Trophoblast cell (in vitro differentiated cells and primary cell): ENCODE results near the gene B4GALT1.
"Not testable (repeated sequence)": the region's sequence is repeated elsewhere in the genome, so short reads cannot be mapped to it uniquely, and the experiment has no call there.

Source experiments
- DNase-seq, 2 donors: peaks; one replicate each; pipeline ENCODE4 v3.0.0-alpha.2; 2016
- H2AFZ ChIP-seq: 2 replicates; pipeline ENCODE4 v1.6.1; 2013; ENCODE audit warnings: low read length, moderate library complexity, mild to moderate bottlenecking; ENCODE audit not compliant: insufficient read depth, poor library complexity
- H2AK5ac ChIP-seq: 2 replicates; pipeline ENCODE4 v1.6.1; 2013; ENCODE audit warnings: mild to moderate bottlenecking, low read length
- H2BK120ac ChIP-seq: 2 replicates; pipeline ENCODE4 v1.6.1; 2013; ENCODE audit warnings: low read length, mild to moderate bottlenecking, moderate library complexity; ENCODE audit not compliant: insufficient read depth, poor library complexity
- H2BK12ac ChIP-seq: 2 replicates; pipeline ENCODE4 v1.6.1; 2013; ENCODE audit warnings: mild to moderate bottlenecking, low read length, moderate library complexity
- H2BK5ac ChIP-seq: 2 replicates; pipeline ENCODE4 v1.6.1; 2013; ENCODE audit warnings: low read length, low read depth, moderate library complexity, mild to moderate bottlenecking; ENCODE audit not compliant: poor library complexity
- H3K14ac ChIP-seq: 2 replicates; pipeline ENCODE4 v1.6.1; 2013; ENCODE audit warnings: mild to moderate bottlenecking, low read length
- H3K18ac ChIP-seq: 2 replicates; pipeline ENCODE4 v1.6.1; 2013; ENCODE audit warnings: mild to moderate bottlenecking, low read length
- H3K23ac ChIP-seq: 2 replicates; pipeline ENCODE4 v1.6.1; 2013; ENCODE audit warnings: low read length
- H3K27ac ChIP-seq: 2 replicates; pipeline ENCODE4 v1.5.1; 2013; ENCODE audit warnings: low read depth, mild to moderate bottlenecking, inconsistent platforms, low read length, moderate library complexity
- H3K27me3 ChIP-seq: 2 replicates; pipeline ENCODE4 v1.6.1; 2013; ENCODE audit warnings: inconsistent platforms, mild to moderate bottlenecking, low read length, moderate library complexity; ENCODE audit not compliant: insufficient read depth
- H3K36me3 ChIP-seq, 2 experiments: 1 replicate in 1 of 2; 2 replicates in 1 of 2; pipeline ENCODE4 v1.6.1; 2013; ENCODE audit warnings: low read length in 2 of 2, mild to moderate bottlenecking in 2 of 2, moderate library complexity in 1 of 2; ENCODE audit not compliant: insufficient read depth in 2 of 2, control insufficient read depth in 1 of 2
- H3K4ac ChIP-seq: 2 replicates; pipeline ENCODE4 v1.6.1; 2013; ENCODE audit warnings: low read depth, mild to moderate bottlenecking, low read length, moderate library complexity
- H3K4me1 ChIP-seq, 2 experiments: 1 replicate in 1 of 2; 2 replicates in 1 of 2; pipeline ENCODE4 v1.6.1; 2013; ENCODE audit warnings: low read length in 2 of 2, mild to moderate bottlenecking in 2 of 2, moderate library complexity in 1 of 2; ENCODE audit not compliant: insufficient read depth in 2 of 2, control insufficient read depth in 1 of 2
- H3K4me2 ChIP-seq: 2 replicates; pipeline ENCODE4 v1.6.1; 2013; ENCODE audit warnings: inconsistent platforms, mild to moderate bottlenecking, low read length, moderate library complexity
- H3K4me3 ChIP-seq: 2 replicates; pipeline ENCODE4 v1.5.1; 2013; ENCODE audit warnings: mild to moderate bottlenecking, low read depth, low read length, inconsistent platforms
- H3K79me1 ChIP-seq: one replicate; pipeline ENCODE4 v1.6.1; 2013; ENCODE audit warnings: low read length
- H3K79me2 ChIP-seq: 2 replicates; pipeline ENCODE4 v1.6.1; 2013; ENCODE audit warnings: low read length, mild to moderate bottlenecking; ENCODE audit not compliant: control insufficient read depth, insufficient read depth, poor library complexity
- H3K9ac ChIP-seq: 2 replicates; pipeline ENCODE4 v1.6.1; 2013; ENCODE audit warnings: mild to moderate bottlenecking, low read length
- H3K9me3 ChIP-seq: 2 replicates; pipeline ENCODE4 v1.6.1; 2013; ENCODE audit warnings: low read depth, mild to moderate bottlenecking, control low read depth, inconsistent platforms, low read length; ENCODE audit not compliant: insufficient read depth
- H4K12ac ChIP-seq: 2 replicates; pipeline ENCODE4 v1.6.1; 2013; ENCODE audit warnings: low read depth, mild to moderate bottlenecking, low read length, moderate library complexity
- H4K8ac ChIP-seq: 2 replicates; pipeline ENCODE4 v1.6.1; 2013; ENCODE audit warnings: low read depth, mild to moderate bottlenecking, low read length, moderate library complexity
- H4K91ac ChIP-seq: one replicate; pipeline ENCODE4 v1.6.1; 2013; ENCODE audit warnings: low read depth, mild to moderate bottlenecking, low read length, moderate library complexity
- WGBS: extraction: QIAGEN DNeasy Blood & Tissue Kit; methylation state at CpG from one replicate; pipeline ENCODE4 v1.1.7; 2013; ENCODE audit warnings: missing lambda C conversion rate; ENCODE audit not compliant: insufficient read length, insufficient coverage; ENCODE audit errors: extremely low coverage; 5-methylcytosine and 5-hydroxymethylcytosine counted together

The B4GALT1 gene

GRCh38 chr9:33161589-33162132 is 5.5 kb downstream of the B4GALT1 start:
- H3K4ac ChIP-seq, result peak overlapping the region; percentile 81
- H2BK5ac ChIP-seq, result peak overlapping the region; percentile 99
- peak overlapping the region; percentile 79 for H2AFZ ChIP-seq
- H3K9me3 ChIP-seq, result no peaks in the 10 kb centered on the region
- WGBS, result no CpG with 5 or more reads among the region's 1 CpG
- H4K91ac ChIP-seq, result peak overlapping the region; percentile 99
- H3K79me1 ChIP-seq, result peaks cover 59% of the 10 kb centered on the region
- no peak overlapping the region for H3K23ac ChIP-seq
- H3K4me3 ChIP-seq, result no peak overlapping the region
- H2BK120ac ChIP-seq, result peak overlapping the region; percentile 99
- peak overlapping the region; percentile 71 for H3K4me2 ChIP-seq
- H3K27ac ChIP-seq, result peak overlapping the region; percentile 100
- H3K4me1 ChIP-seq, result peaks cover 48 to 62% of the 10 kb centered on the region in 2 experiments
- peak overlapping the region; percentile 95 for H3K14ac ChIP-seq
- H4K12ac ChIP-seq, result peak overlapping the region; percentile 23
- no peaks in the 10 kb centered on the region for H3K27me3 ChIP-seq
- H3K79me2 ChIP-seq, result peaks cover 43% of the 10 kb centered on the region
- peak; percentile 81 to 95 for DNase-seq
- H3K9ac ChIP-seq, result peak overlapping the region; percentile 72
- peak overlapping the region; percentile 77 for H2AK5ac ChIP-seq
- H4K8ac ChIP-seq, result peak overlapping the region; percentile 89
- peak overlapping the region; percentile 93 for H2BK12ac ChIP-seq
- H3K18ac ChIP-seq, result peak overlapping the region; percentile 94
- H3K36me3 ChIP-seq, result no peaks in the 10 kb centered on the region

- peak overlapping the region; percentile 72 for H3K9ac ChIP-seq
- H2BK5ac ChIP-seq, result peak overlapping the region; percentile 99
- H3K14ac ChIP-seq, result peak overlapping the region; percentile 95
- peak overlapping the region; percentile 93 for H2BK12ac ChIP-seq
- peak overlapping the region; percentile 89 for H4K8ac ChIP-seq
- no peaks in the 10 kb centered on the region for H3K36me3 ChIP-seq
- WGBS, result no CpG with 5 or more reads among the region's 6 CpGs
- H3K9me3 ChIP-seq, result no peaks in the 10 kb centered on the region
- H3K4me1 ChIP-seq, result peaks cover 48 to 62% of the 10 kb centered on the region in 2 experiments
- peaks cover 37% of the 10 kb centered on the region for H3K79me2 ChIP-seq
- H2AK5ac ChIP-seq, result peak overlapping the region; percentile 77
- no peak overlapping the region for H3K23ac ChIP-seq
- H4K91ac ChIP-seq, result peak overlapping the region; percentile 99
- peak overlapping the region; percentile 100 for H3K27ac ChIP-seq
- no peak overlapping the region for H3K4me3 ChIP-seq
- peaks cover 53% of the 10 kb centered on the region for H3K79me1 ChIP-seq
- H3K4me2 ChIP-seq, result peak overlapping the region; percentile 71
- peak overlapping the region; percentile 23 for H4K12ac ChIP-seq
- peak overlapping the region; percentile 94 for H3K18ac ChIP-seq
- H2AFZ ChIP-seq, result peak overlapping the region; percentile 79
- peak overlapping the region; percentile 81 for H3K4ac ChIP-seq
- no peaks in the 10 kb centered on the region for H3K27me3 ChIP-seq
- DNase-seq, result peak; percentile 84 to 87
- peak overlapping the region; percentile 99 for H2BK120ac ChIP-seq
Measured at GRCh38 chr9:33161011-33161588, 6.0 kb downstream of the B4GALT1 start.

- Histone ChIP-seq H2BK5ac (peak overlapping the region; percentile 92), H2AK5ac (peak overlapping the region; percentile 87), H2BK12ac (peak overlapping the region; percentile 88), H3K4ac (peak overlapping the region; percentile 90), H3K79me1 (peaks cover 50% of the 10 kb centered on the region), H3K18ac (peak overlapping the region; percentile 70), H3K14ac (peak overlapping the region; percentile 58), H4K91ac (peak overlapping the region; percentile 89), H3K4me1 (peaks cover 49 to 64% of the 10 kb centered on the region in 2 experiments), H3K79me2 (peaks cover 41% of the 10 kb centered on the region), H3K27ac (peak overlapping the region; percentile 100), H2BK120ac (peak overlapping the region; percentile 92)
- H3K36me3 ChIP-seq, H3K27me3 ChIP-seq, H4K12ac ChIP-seq, H3K9ac ChIP-seq, H3K23ac ChIP-seq, H3K9me3 ChIP-seq, H2AFZ ChIP-seq, H3K4me3 ChIP-seq, H3K4me2 ChIP-seq, H4K8ac ChIP-seq: not testable (repeated sequence)
- peak in 1 of 2 donors; percentile 1 for DNase-seq
- no CpG with 5 or more reads among the region's 9 CpGs for whole genome bisulfite sequencing
Measured at GRCh38 chr9:33160446-33160845, 6.7 kb downstream of the B4GALT1 start.

GRCh38 chr9:33159777-33160127 is 7.4 kb downstream of the B4GALT1 start:
- DNase-seq, result peak; percentile 80 to 83
- Histone ChIP-seq H3K27me3 (no peaks in the 10 kb centered on the region), H3K9ac (peak overlapping the region; percentile 50), H3K79me2 (peaks cover 44% of the 10 kb centered on the region), H3K4ac (peak overlapping the region; percentile 94), H2BK120ac (peak overlapping the region; percentile 96), H3K79me1 (peaks cover 50% of the 10 kb centered on the region), H3K18ac (peak overlapping the region; percentile 95), H3K27ac (peak overlapping the region; percentile 100), H2BK5ac (peak overlapping the region; percentile 89), H4K91ac (peak overlapping the region; percentile 88), H2AFZ (peak overlapping the region; percentile 66), H4K12ac (peak overlapping the region; percentile 22), H4K8ac (peak overlapping the region; percentile 68), H2AK5ac (peak overlapping the region; percentile 90), H2BK12ac (peak overlapping the region; percentile 97), H3K23ac (no peak overlapping the region), H3K9me3 (no peaks in the 10 kb centered on the region), H3K4me3 (no peak overlapping the region), H3K4me1 (peaks cover 56 to 66% of the 10 kb centered on the region in 2 experiments), H3K14ac (peak overlapping the region; percentile 89), H3K36me3 (peaks cover 0 to 2% of the 10 kb centered on the region in 2 experiments), H3K4me2 (peak overlapping the region; percentile 42)
- WGBS, result no CpG with 5 or more reads among the region's 1 CpG
